IMR-90 (cell line): Measurements from ENCODE around the gene DCC. TPM values are rescaled to one million over a fixed set of nuclear protein-coding genes. Genes with fewer than 3 reads are reported as not detected.

Experiments used
- ATAC-seq: fragments of 200-7000 bp; cut with Tn5 transposase; 2 replicates; pipeline ENCODE4 v1.9.1; 2020; ENCODE audit warnings: low read depth, mild to moderate bottlenecking, moderate library complexity
- BruUV-seq: library from RNA; stranded (reverse); fragments of 400-500 nt; replicated peaks from 2 replicates; lab custom pipeline; 2021; lab: Mats Ljungman, UMichigan
- CTCF ChIA-PET: fragments of 300-600 bp; formaldehyde crosslinking; extraction: SDS; loops from one replicate; lab custom pipeline; 2021; ENCODE audit warnings: antibody characterized with exemption; lab: Yijun Ruan, JAX
- POLR2A ChIA-PET: fragments of 300-600 bp; sonication (Branson Sonifier 250); formaldehyde crosslinking; loops from one replicate; lab custom pipeline; 2022; ENCODE audit warnings: antibody characterized with exemption; ENCODE audit not compliant: unreplicated experiment; lab: Charles Lee
- DNase-seq: peaks from one replicate; pipeline ENCODE4 v3.0.0; 2013
- H2AFZ ChIP-seq: replicated peaks from 2 replicates; pipeline ENCODE3; 2013; ENCODE audit warnings: low read length, mild to moderate bottlenecking; ENCODE audit not compliant: poor library complexity
- H2AK5ac ChIP-seq: 2 replicates; pipeline ENCODE4 v1.6.1; 2013; ENCODE audit warnings: low read depth, low read length, inconsistent platforms
- H2AK9ac ChIP-seq: replicated peaks from 2 replicates; pipeline ENCODE3; 2013; ENCODE audit warnings: mild to moderate bottlenecking, low read depth, low read length, moderate library complexity; ENCODE audit not compliant: poor library complexity
- H2BK120ac ChIP-seq: 2 replicates; pipeline ENCODE4 v1.6.1; 2013; ENCODE audit warnings: low read depth, low read length, inconsistent platforms
- H2BK15ac ChIP-seq: 3 replicates; pipeline ENCODE4 v1.6.1; 2013; ENCODE audit warnings: low read depth, low read length, inconsistent platforms
- H2BK20ac ChIP-seq: 2 replicates; pipeline ENCODE4 v1.6.1; 2013; ENCODE audit warnings: low read depth, mild to moderate bottlenecking, inconsistent platforms, low read length, moderate library complexity
- H2BK5ac ChIP-seq: 2 replicates; pipeline ENCODE4 v1.6.1; 2013; ENCODE audit warnings: mild to moderate bottlenecking, low read depth, low read length, inconsistent platforms; ENCODE audit not compliant: poor library complexity, severe bottlenecking
- H3K14ac ChIP-seq: replicated peaks from 2 replicates; pipeline ENCODE4 v1.6.1; 2013; ENCODE audit warnings: low read depth, low read length, inconsistent platforms
- H3K18ac ChIP-seq: 2 replicates; pipeline ENCODE4 v1.6.1; 2013; ENCODE audit warnings: low read depth, low read length, control low read depth
- H3K23ac ChIP-seq: 2 replicates; pipeline ENCODE4 v1.6.1; 2013; ENCODE audit warnings: low read depth, low read length, inconsistent platforms
- H3K27ac ChIP-seq: 2 replicates; pipeline ENCODE4 v1.5.1; 2013; ENCODE audit warnings: mild to moderate bottlenecking, control low read depth, low read length; ENCODE audit not compliant: insufficient read depth
- H3K27me3 ChIP-seq: 2 replicates; pipeline ENCODE4 v1.6.1; 2013; ENCODE audit warnings: low read length; ENCODE audit not compliant: control insufficient read depth, insufficient read depth
- H3K36me3 ChIP-seq: 2 replicates; pipeline ENCODE4 v1.6.1; 2013; ENCODE audit warnings: low read length, mixed read lengths; ENCODE audit not compliant: control insufficient read depth, insufficient read depth
- H3K4ac ChIP-seq: 2 replicates; pipeline ENCODE4 v1.6.1; 2013; ENCODE audit warnings: low read depth, low read length, inconsistent platforms
- H3K4me1 ChIP-seq: 2 replicates; pipeline ENCODE4 v1.6.1; 2013; ENCODE audit warnings: low read length, mixed read lengths; ENCODE audit not compliant: control insufficient read depth, insufficient read depth
- H3K4me2 ChIP-seq: 2 replicates; pipeline ENCODE4 v1.6.1; 2013; ENCODE audit warnings: low read depth, mild to moderate bottlenecking, control low read depth, low read length, moderate library complexity
- H3K4me3 ChIP-seq: 2 replicates; pipeline ENCODE4 v1.5.1; 2013; ENCODE audit warnings: low read depth, mild to moderate bottlenecking, control low read depth, low read length, moderate library complexity; ENCODE audit not compliant: insufficient read depth
- H3K56ac ChIP-seq: 2 replicates; pipeline ENCODE4 v1.6.1; 2013; ENCODE audit warnings: low read length, inconsistent platforms; ENCODE audit not compliant: insufficient read depth; ENCODE audit errors: extremely low read depth
- H3K79me1 ChIP-seq, 2 experiments: 2 replicates each; pipeline ENCODE4 v1.6.1; 2013; ENCODE audit warnings: low read length in 2 of 2, inconsistent platforms in 1 of 2, low read depth in 1 of 2
- H3K9ac ChIP-seq: 2 replicates; pipeline ENCODE4 v1.6.1; 2013; ENCODE audit warnings: low read depth, low read length, control low read depth
- H3K9me1 ChIP-seq: 2 replicates; pipeline ENCODE4 v1.6.1; 2013; ENCODE audit warnings: low read length, inconsistent platforms; ENCODE audit not compliant: insufficient read depth
- H3K9me3 ChIP-seq: 2 replicates; pipeline ENCODE4 v1.6.1; 2013; ENCODE audit warnings: low read length; ENCODE audit not compliant: control insufficient read depth, insufficient read depth
- H4K20me1 ChIP-seq: 2 replicates; pipeline ENCODE4 v1.6.1; 2013; ENCODE audit warnings: low read length, inconsistent platforms; ENCODE audit not compliant: insufficient read depth
- H4K5ac ChIP-seq: 2 replicates; pipeline ENCODE4 v1.6.1; 2013; ENCODE audit warnings: mild to moderate bottlenecking, low read depth, low read length, control low read depth
- H4K8ac ChIP-seq, 2 experiments: 2 replicates each; pipeline ENCODE4 v1.6.1; 2013; ENCODE audit warnings: low read depth in 2 of 2, low read length in 2 of 2, control low read depth in 1 of 2, inconsistent platforms in 1 of 2
- H4K91ac ChIP-seq: 2 replicates; pipeline ENCODE4 v1.6.1; 2013; ENCODE audit warnings: low read depth, low read length, inconsistent platforms; ENCODE audit not compliant: insufficient read depth
- BHLHE40 ChIP-seq: fragments of 150-350 bp; IDR thresholded peaks from 2 replicates; pipeline ENCODE4 v1.6.1; 2016; ENCODE audit warnings: mild to moderate bottlenecking, low read depth, low read length
- CEBPB ChIP-seq: IDR thresholded peaks from 2 replicates; pipeline ENCODE4 v1.6.1; 2012; ENCODE audit warnings: low read depth, low read length, improper control_type of control experiment
- CHD1 ChIP-seq: IDR thresholded peaks from 2 replicates; pipeline ENCODE4 v1.6.1; 2012; ENCODE audit warnings: low read depth, low read length, improper control_type of control experiment
- FOS ChIP-seq: fragments of 150-350 bp; IDR thresholded peaks from 2 replicates; pipeline ENCODE4 v1.6.1; 2016; ENCODE audit warnings: low read depth, low read length
- MAFK ChIP-seq: IDR thresholded peaks from 2 replicates; pipeline ENCODE4 v1.6.1; 2012; ENCODE audit warnings: low read depth, low read length, improper control_type of control experiment
- MXI1 ChIP-seq: IDR thresholded peaks from 2 replicates; pipeline ENCODE4 v1.6.1; 2012; ENCODE audit warnings: low read depth, mild to moderate bottlenecking, low read length, moderate library complexity, borderline replicate concordance
- NFE2L2 ChIP-seq: fragments of 150-350 bp; IDR thresholded peaks from 2 replicates; pipeline ENCODE4 v1.6.1; 2016; ENCODE audit warnings: low read depth, mild to moderate bottlenecking, low read length
- POLR2A ChIP-seq: IDR thresholded peaks from 2 replicates; pipeline ENCODE4 v1.6.1; 2012; ENCODE audit warnings: mild to moderate bottlenecking, low read depth, low read length
- RAD21 ChIP-seq: IDR thresholded peaks from 2 replicates; pipeline ENCODE4 v1.6.1; 2012; ENCODE audit warnings: low read length, improper control_type of control experiment
- RCOR1 ChIP-seq: IDR thresholded peaks from 2 replicates; pipeline ENCODE4 v1.6.1; 2012; ENCODE audit warnings: mild to moderate bottlenecking, low read length, improper control_type of control experiment; ENCODE audit not compliant: insufficient replicate concordance
- RFX5 ChIP-seq: IDR thresholded peaks from 2 replicates; pipeline ENCODE4 v1.8.0; 2012; ENCODE audit warnings: low read depth, mild to moderate bottlenecking, low read length, moderate library complexity
- SMC3 ChIP-seq: fragments of 150-350 bp; IDR thresholded peaks from 2 replicates; pipeline ENCODE4 v1.6.1; 2016; ENCODE audit warnings: low read depth, mild to moderate bottlenecking, antibody characterized with exemption, low read length, moderate library complexity
- USF2 ChIP-seq: fragments of 150-350 bp; IDR thresholded peaks from 2 replicates; pipeline ENCODE4 v1.6.1; 2017; ENCODE audit warnings: mild to moderate bottlenecking, antibody characterized with exemption, low read length, low read depth
- WGBS, 2 experiments: methylation state at CpG; one replicate each; pipeline versions ENCODE4 v1.1.5 to v1.1.7; 2013; ENCODE audit warnings: missing lambda C conversion rate in 2 of 2; ENCODE audit not compliant: insufficient read length in 1 of 2; ENCODE audit errors: extremely low coverage in 2 of 2; 5-methylcytosine and 5-hydroxymethylcytosine counted together
- dilution Hi-C: fragments of 300-500 bp; cut with HindIII; formaldehyde crosslinking; loops from one replicate; pipeline ENCODE4 v1.14.3; 2018; ENCODE audit warnings: low sequenced_read_pairs; ENCODE audit not compliant: unreplicated experiment
- in situ Hi-C: fragments of 300-500 bp; cut with MboI; formaldehyde crosslinking; loops from 3 replicates; pipeline ENCODE4 v1.14.3; 2019; ENCODE audit warnings: low sequenced_read_pairs, inconsistent platforms, mixed read lengths
- intact Hi-C: fragments of 100-400 bp; cut with micrococcal nuclease; formaldehyde crosslinking; loops from 2 replicates; pipeline ENCODE4 v1.10.0; 2022
- polyA plus RNA-seq, 3 experiments: library from polyadenylated mRNA; depleted of rRNA; stranded (reverse); fragments of >200 nt; gene quantifications; 2 replicates each; pipeline ENCODE4 v1.2.3, GENCODE V29; 2012; ENCODE audit warnings: low replicate concordance in 1 of 3
- total RNA-seq: library from RNA; depleted of rRNA; stranded (reverse); fragments of >200 nt; gene quantifications from 2 replicates; pipeline ENCODE4 v1.2.3, GENCODE V29; 2012
- TF ChIP-seq, protein P1 (sequence below): conservative IDR thresholded peaks from 2 replicates; pipeline ENCODE4 v1.5.1; 2012; ENCODE audit warnings: mild to moderate bottlenecking, low read depth, low read length, improper control_type of control experiment
- TF ChIP-seq, protein P2 (sequence below): fragments of 150-350 bp; IDR thresholded peaks from 2 replicates; pipeline ENCODE4 v1.6.1; 2016; ENCODE audit warnings: low read depth, mild to moderate bottlenecking, low read length, moderate library complexity, borderline replicate concordance

The DCC gene
- total and polyA plus RNA-seq, 2 of the 4 experiments (the other 2 are of a cell fraction), result 0.31 to 0.54 TPM

DNA sequence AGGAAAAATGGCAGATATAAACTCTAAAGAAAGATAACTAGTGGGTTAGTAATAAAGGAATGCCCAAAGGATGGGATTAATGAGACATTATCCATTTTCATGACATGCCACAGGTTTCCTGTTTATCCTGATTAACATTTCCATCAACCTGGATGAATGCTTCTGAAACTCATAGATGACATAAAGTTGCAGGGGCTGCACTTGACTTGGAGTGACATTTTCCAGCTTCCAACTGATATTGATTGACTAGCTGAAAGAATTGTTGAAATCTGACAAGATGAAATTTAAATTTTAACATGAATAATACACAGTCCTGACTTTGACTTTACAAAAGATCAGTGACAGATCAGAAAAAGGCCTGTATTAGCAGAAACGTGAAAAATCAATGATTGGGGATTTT is 214.2 kb downstream of the DCC start:
- H3K79me1 ChIP-seq, result no peaks in the 10 kb centered on the region
- no peak overlapping the region for H2AFZ ChIP-seq
- POLR2A ChIA-PET, result no interaction called here
- no peak overlapping the region for H2BK20ac ChIP-seq
- no peak overlapping the region for H3K4me3 ChIP-seq
- no peak overlapping the region for H4K91ac ChIP-seq
- H2AK5ac ChIP-seq, result no peak overlapping the region
- H3K4me1 ChIP-seq, result no peaks in the 10 kb centered on the region
- H2BK120ac ChIP-seq, result no peak overlapping the region
- no peak overlapping the region for H4K8ac ChIP-seq
- H3K56ac ChIP-seq, result no peak overlapping the region
- H3K27me3 ChIP-seq, result no peaks in the 10 kb centered on the region
- in situ Hi-C loops, result no loop called here
- BruUV-seq, result no TSS peak
- H3K4me2 ChIP-seq, result no peak overlapping the region
- CTCF ChIA-PET, result interaction anchor here (0.6 kb wide), 1 partner anchor 56 kb away, joined by 3 read pairs; no protein-coding TSS in a partner anchor
- H3K14ac ChIP-seq, result no peak overlapping the region
- WGBS, 2 experiments, result no CpG with 5 or more reads among the region's 1 CpG
- H2BK5ac ChIP-seq, result no peak overlapping the region
- no peak overlapping the region for H3K4ac ChIP-seq
- TF ChIP-seq CHD1 (no peak), RCOR1 (no peak), BHLHE40 (no peak), NFE2L2 (no peak), CEBPB (no peak), RAD21 (no peak), FOS (no peak), POLR2A (no peak), MAFK (no peak), MXI1 (no peak), RFX5 (no peak), SMC3 (no peak), USF2 (no peak)
- TF ChIP-seq, protein P1, sequence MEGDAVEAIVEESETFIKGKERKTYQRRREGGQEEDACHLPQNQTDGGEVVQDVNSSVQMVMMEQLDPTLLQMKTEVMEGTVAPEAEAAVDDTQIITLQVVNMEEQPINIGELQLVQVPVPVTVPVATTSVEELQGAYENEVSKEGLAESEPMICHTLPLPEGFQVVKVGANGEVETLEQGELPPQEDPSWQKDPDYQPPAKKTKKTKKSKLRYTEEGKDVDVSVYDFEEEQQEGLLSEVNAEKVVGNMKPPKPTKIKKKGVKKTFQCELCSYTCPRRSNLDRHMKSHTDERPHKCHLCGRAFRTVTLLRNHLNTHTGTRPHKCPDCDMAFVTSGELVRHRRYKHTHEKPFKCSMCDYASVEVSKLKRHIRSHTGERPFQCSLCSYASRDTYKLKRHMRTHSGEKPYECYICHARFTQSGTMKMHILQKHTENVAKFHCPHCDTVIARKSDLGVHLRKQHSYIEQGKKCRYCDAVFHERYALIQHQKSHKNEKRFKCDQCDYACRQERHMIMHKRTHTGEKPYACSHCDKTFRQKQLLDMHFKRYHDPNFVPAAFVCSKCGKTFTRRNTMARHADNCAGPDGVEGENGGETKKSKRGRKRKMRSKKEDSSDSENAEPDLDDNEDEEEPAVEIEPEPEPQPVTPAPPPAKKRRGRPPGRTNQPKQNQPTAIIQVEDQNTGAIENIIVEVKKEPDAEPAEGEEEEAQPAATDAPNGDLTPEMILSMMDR, result no peak
- TF ChIP-seq, protein P2, sequence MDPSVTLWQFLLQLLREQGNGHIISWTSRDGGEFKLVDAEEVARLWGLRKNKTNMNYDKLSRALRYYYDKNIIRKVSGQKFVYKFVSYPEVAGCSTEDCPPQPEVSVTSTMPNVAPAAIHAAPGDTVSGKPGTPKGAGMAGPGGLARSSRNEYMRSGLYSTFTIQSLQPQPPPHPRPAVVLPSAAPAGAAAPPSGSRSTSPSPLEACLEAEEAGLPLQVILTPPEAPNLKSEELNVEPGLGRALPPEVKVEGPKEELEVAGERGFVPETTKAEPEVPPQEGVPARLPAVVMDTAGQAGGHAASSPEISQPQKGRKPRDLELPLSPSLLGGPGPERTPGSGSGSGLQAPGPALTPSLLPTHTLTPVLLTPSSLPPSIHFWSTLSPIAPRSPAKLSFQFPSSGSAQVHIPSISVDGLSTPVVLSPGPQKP, result no peak
- H3K9me3 ChIP-seq, result no peaks in the 10 kb centered on the region
- H4K5ac ChIP-seq, result no peak overlapping the region
- no peak overlapping the region for H3K23ac ChIP-seq
- intact Hi-C loops, result no loop called here
- no peak overlapping the region for H2BK15ac ChIP-seq
- no peak overlapping the region for H3K27ac ChIP-seq
- ATAC-seq, result no peak
- no peak overlapping the region for H3K18ac ChIP-seq
- H4K20me1 ChIP-seq, result no peaks in the 10 kb centered on the region
- no peak overlapping the region for H3K9ac ChIP-seq
- DNase-seq, result no peak
- dilution Hi-C loops, result no loop called here
- no peaks in the 10 kb centered on the region for H3K36me3 ChIP-seq
- H3K9me1 ChIP-seq, result no peaks in the 10 kb centered on the region
- H2AK9ac ChIP-seq, result no peak overlapping the region
